Suprapubic skin (tissue), 4 donors: ENCODE results near the gene LOXL3. TPM values are rescaled to one million over a fixed set of nuclear protein-coding genes. Genes with fewer than 3 reads are reported as not detected.

Experiments used
- DNase-seq, 2 donors: peaks; one replicate each; pipeline ENCODE4 v3.0.0-alpha.2; 2019; ENCODE audit warnings: low spot score in 2 of 2
- H3K27ac ChIP-seq: fragments of 200-600 bp; sonication (generic); one replicate; pipeline ENCODE4 v1.5.1; 2019
- H3K27me3 ChIP-seq: fragments of 200-600 bp; sonication (generic); one replicate; pipeline ENCODE4 v1.5.1; 2019
- H3K36me3 ChIP-seq: fragments of 200-600 bp; sonication (generic); one replicate; pipeline ENCODE4 v1.5.1; 2019
- H3K4me1 ChIP-seq: fragments of 200-600 bp; sonication (generic); one replicate; pipeline ENCODE4 v1.5.1; 2019
- H3K4me3 ChIP-seq: fragments of 200-600 bp; sonication (generic); one replicate; pipeline ENCODE4 v1.5.1; 2019; ENCODE audit warnings: mild to moderate bottlenecking
- H3K9me3 ChIP-seq: fragments of 200-600 bp; sonication (generic); one replicate; pipeline ENCODE4 v1.5.1; 2019
- CTCF ChIP-seq, 2 donors: fragments of 200-600 bp in 1 of 2; fragments of 450-650 bp in 1 of 2; sonication (generic) in 1 of 2; IDR thresholded peaks; one replicate each; pipeline ENCODE4 v1.5.1; 2016 to 2019; ENCODE audit warnings: antibody characterized with exemption in 2 of 2, mild to moderate bottlenecking in 1 of 2, moderate library complexity in 1 of 2
- EP300 ChIP-seq: sonication (generic); formaldehyde crosslinking; IDR thresholded peaks from one replicate; pipeline ENCODE4 v1.6.1; 2017; ENCODE audit warnings: antibody characterized with exemption
- POLR2A ChIP-seq, 2 donors: fragments of 450-650 bp; IDR thresholded peaks; one replicate each; pipeline ENCODE4 v1.6.1; 2017; ENCODE audit warnings: antibody characterized with exemption in 2 of 2, mild to moderate bottlenecking in 2 of 2, moderate library complexity in 2 of 2
- POLR2AphosphoS5 ChIP-seq, 3 donors: sonication (generic); formaldehyde crosslinking; IDR thresholded peaks; one replicate each; pipeline ENCODE4 v1.6.1; 2017; ENCODE audit warnings: antibody characterized with exemption in 3 of 3
- WGBS: methylation state at CpG from one replicate; pipeline ENCODE4 v1.1.5; 2018; 5-methylcytosine and 5-hydroxymethylcytosine counted together
- total RNA-seq, 4 donors: library from RNA; depleted of rRNA; stranded (reverse); fragments of >200 nt; gene quantifications; one replicate each; pipeline ENCODE4 v1.1.0, GENCODE V29; 2016

The LOXL3 gene
- total RNA-seq, 4 donors from 2014 or later, result 0.23 to 3.8 (median 1.5) TPM

GRCh38 chr2:74497777-74498499, 55.8 kb downstream of the LOXL3 start:
- no peaks in the 10 kb centered on the region for H3K9me3 ChIP-seq
- peak in 1 of 2 donors; percentile 69 for DNase-seq
- peaks cover 15% of the 10 kb centered on the region for H3K36me3 ChIP-seq
- H3K27ac ChIP-seq, result no peak overlapping the region
- H3K27me3 ChIP-seq, result peaks cover 57% of the 10 kb centered on the region
- peaks cover 37% of the 10 kb centered on the region for H3K4me1 ChIP-seq
- TF ChIP-seq POLR2AphosphoS5 (IDR thresholded peaks at IDR 0.05), result no peak
- TF ChIP-seq EP300, result no peak
- no peak for TF ChIP-seq POLR2A (IDR thresholded peaks at IDR 0.05)
- no peak for TF ChIP-seq CTCF (IDR thresholded peaks at IDR 0.05)
- H3K4me3 ChIP-seq, result peak overlapping the region; percentile 46
- 4% methylated on average over 37 of the region's 61 CpGs for WGBS

DNA sequence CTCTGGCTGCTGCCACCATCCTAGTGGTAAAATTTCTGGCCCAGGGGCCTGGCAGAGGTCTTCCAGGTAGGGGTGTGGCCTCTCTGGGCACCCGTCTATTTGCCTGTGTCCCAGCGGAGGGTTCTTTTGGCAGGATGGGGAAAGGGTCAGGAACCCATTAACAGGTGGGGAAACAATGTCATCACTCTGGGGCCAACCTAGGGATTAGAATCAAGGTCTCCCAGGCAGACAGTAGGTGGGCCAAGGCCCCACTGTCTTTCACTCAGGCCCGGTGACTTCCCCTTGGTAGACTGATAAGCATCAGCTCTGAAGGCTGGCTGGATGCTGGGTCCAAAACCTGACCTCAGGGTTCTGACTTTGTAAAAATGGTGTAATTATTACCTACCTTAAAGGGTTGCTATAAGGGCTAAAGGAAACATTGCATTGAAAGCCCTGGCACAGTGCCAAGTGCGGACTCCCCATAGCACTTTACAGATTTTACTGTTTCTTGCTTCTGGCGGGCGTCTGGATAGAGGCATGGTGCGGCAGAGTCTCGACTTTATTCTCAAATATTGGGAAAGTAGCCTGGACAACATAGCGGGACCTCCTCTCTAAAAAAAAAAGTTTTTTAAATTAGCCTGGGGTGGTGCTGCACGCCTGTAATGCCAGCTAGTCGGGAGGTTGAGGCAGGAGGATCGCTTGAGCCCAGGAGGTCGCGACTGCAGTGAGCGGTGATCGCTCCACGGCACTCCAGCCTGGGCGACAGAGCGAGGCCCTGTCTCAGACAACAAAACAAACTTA, 56.6 kb downstream of the LOXL3 start:
- H3K27ac ChIP-seq, result no peak overlapping the region
- peak overlapping the region; percentile 46 for H3K4me3 ChIP-seq
- H3K4me1 ChIP-seq, result peaks cover 30% of the 10 kb centered on the region
- TF ChIP-seq EP300 (no peak), POLR2A (IDR thresholded peaks at IDR 0.05) (no peak), POLR2AphosphoS5 (IDR thresholded peaks at IDR 0.05) (no peak), CTCF (IDR thresholded peaks at IDR 0.05) (no peak)
- H3K27me3 ChIP-seq, result peaks cover 50% of the 10 kb centered on the region
- DNase-seq, result no peak
- 56% methylated on average over 19 of the region's 19 CpGs for WGBS
- H3K9me3 ChIP-seq, result no peaks in the 10 kb centered on the region
- peaks cover 23% of the 10 kb centered on the region for H3K36me3 ChIP-seq

- no peak overlapping the region for H3K4me3 ChIP-seq
- no peaks in the 10 kb centered on the region for H3K9me3 ChIP-seq
- TF ChIP-seq CTCF (IDR thresholded peaks at IDR 0.05), result no peak
- no peak for TF ChIP-seq POLR2A (IDR thresholded peaks at IDR 0.05)
- no peak for TF ChIP-seq EP300
- no peak for TF ChIP-seq POLR2AphosphoS5 (IDR thresholded peaks at IDR 0.05)
- H3K27me3 ChIP-seq, result peaks cover 34% of the 10 kb centered on the region
- no peak for DNase-seq
- WGBS, result 92% methylated on average over 1 of the region's 1 CpG
- peaks cover 26% of the 10 kb centered on the region for H3K4me1 ChIP-seq
- H3K36me3 ChIP-seq, result peaks cover 40% of the 10 kb centered on the region
- H3K27ac ChIP-seq, result no peak overlapping the region
Measured at GRCh38 chr2:74495440-74495839, 58.3 kb downstream of the LOXL3 start.

DNA sequence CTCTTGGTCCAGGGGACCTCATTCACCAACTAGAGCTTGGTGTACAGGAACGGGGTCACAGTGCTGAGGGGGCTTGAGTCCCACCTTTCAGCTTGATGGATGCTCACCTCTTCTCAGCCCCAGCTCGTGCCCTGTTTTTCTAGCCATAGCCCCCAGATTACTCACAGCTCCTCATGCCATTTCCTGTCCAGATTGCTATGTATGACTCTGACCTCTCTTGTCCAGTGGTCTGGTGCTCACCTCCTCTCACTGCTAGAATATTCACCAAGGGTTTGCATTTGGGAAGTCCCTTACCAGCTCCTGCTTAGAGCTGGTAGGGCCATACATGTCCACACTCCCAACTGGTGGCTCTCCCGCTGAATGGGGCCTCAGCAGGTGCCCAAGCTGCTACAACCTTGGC, 60.2 kb downstream of the LOXL3 start:
- Histone ChIP-seq H3K36me3 (peaks cover 56% of the 10 kb centered on the region), H3K27me3 (peaks cover 16% of the 10 kb centered on the region), H3K27ac (no peak overlapping the region), H3K9me3 (no peaks in the 10 kb centered on the region), H3K4me3 (no peak overlapping the region), H3K4me1 (peaks cover 14% of the 10 kb centered on the region)
- DNase-seq, result no peak
- WGBS, result 94% methylated on average over 3 of the region's 3 CpGs
- no peak for TF ChIP-seq EP300
- TF ChIP-seq CTCF (IDR thresholded peaks at IDR 0.05), result no peak
- no peak for TF ChIP-seq POLR2A (IDR thresholded peaks at IDR 0.05)
- TF ChIP-seq POLR2AphosphoS5 (IDR thresholded peaks at IDR 0.05), result no peak
